GM18517 (cell line): Measurements from ENCODE around the gene HSPB1.
"Not testable (repeated sequence)": the region's sequence is repeated elsewhere in the genome, so short reads cannot be mapped to it uniquely, and the experiment has no call there.

Source experiments
- ATAC-seq: cut with Tn5 transposase; IDR thresholded peaks from one replicate; pipeline ENCODE4 v1.9.1; 2021; ENCODE audit warnings: mild to moderate bottlenecking, moderate library complexity; ENCODE audit not compliant: unreplicated experiment

Gene HSPB1

GRCh38 chr7:76303202-76304147 is 1.0 kb downstream of the HSPB1 start:
- ATAC-seq = peak; percentile 43

GRCh38 chr7:76304888-76305375 is 2.5 kb downstream of the HSPB1 start:
- ATAC-seq = no peak

GRCh38 chr7:76308874-76309273 is 6.4 kb downstream of the HSPB1 start:
- ATAC-seq = not testable (repeated sequence)

DNA sequence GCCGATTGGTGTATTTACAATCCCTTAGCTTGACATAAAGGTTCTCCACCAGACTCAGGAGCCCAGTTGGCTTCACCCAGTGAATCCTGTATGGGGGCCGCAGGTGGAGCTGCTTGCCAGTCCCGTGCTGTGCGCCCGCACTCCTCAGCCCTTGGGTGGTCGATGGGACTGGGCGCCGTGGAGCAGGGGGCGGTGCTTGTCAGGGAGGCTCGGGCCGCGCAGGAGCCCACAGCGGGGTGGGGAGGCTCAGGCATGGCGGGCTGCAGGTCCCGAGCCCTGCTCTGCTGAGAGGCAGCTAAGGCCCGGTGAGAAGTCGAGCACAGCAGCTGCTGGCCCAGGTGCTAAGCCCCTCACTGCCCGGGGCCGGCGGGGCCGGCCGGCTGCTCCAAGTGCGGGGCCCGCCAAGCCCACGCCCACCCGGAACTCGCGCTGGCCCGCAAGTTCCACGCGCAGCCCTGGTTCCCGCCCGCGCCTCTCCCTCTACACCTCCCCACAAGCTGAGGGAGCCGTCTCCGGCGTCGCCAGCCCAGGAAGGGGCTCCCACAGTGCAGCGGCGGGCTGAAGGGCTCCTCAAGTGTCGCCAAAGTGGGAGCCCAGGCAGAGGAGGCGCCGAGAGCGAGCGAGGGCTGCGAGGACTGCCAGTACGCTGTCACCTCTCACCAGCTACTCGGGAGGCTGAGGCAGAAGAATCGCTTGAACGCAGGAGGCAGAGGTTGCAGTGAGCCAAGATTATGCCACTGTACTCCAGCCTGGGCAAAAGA is 7.0 kb downstream of the HSPB1 start:
- ATAC-seq = not testable (repeated sequence)

DNA sequence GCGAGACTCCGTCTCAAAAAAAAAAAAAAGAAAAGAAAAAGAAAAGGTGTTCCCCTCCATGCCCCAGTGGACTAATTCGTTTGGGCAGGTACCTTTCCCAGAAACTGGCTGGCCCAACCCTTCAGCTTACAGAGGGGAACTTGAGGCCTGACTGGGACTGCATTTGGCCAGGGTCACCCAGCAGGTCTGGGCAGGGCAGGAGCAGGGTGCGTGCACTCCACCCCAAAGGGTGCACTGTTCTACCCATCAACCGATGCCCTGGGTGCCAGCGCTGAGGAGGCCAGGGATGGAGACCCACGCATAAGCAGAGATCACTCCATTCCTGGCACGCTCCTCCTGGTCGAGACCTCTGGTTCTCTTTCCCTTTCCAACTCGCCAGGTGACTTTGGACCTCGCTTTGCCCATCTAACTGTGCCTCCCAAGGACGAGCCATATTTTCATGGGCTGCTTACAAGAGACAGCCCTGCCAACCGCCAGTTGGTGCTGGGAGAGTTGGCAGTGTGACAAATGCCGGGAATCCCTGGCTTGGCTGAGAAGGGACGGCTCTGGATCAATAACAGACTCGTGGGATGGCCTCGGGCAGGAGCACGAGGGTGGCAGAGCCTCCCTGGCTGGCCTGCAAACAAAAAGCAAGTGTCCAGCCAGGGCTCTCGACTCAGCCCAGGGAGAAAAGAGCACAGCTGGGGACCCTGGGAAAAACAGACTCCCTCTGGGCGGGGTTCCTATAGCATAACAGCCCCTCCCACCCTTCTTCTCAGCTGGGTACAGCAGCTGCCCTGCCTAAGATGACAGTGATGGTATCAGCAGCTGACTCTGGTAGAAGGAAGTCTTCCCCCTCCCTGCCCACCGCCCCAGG is 7.9 kb downstream of the HSPB1 start:
- ATAC-seq = no peak

- not testable (repeated sequence) for ATAC-seq
These were observed 9.4 kb downstream of the HSPB1 start for GRCh38 chr7:76311838-76312237.

- ATAC-seq = peak; percentile 40
These were observed 11.7 kb downstream of the HSPB1 start for GRCh38 chr7:76314042-76314721.

GRCh38 chr7:76314740-76315139 is 12.3 kb downstream of the HSPB1 start:
- ATAC-seq = not testable (repeated sequence)

- no peak for ATAC-seq
These were observed 12.9 kb downstream of the HSPB1 start for GRCh38 chr7:76315364-76315763.

DNA sequence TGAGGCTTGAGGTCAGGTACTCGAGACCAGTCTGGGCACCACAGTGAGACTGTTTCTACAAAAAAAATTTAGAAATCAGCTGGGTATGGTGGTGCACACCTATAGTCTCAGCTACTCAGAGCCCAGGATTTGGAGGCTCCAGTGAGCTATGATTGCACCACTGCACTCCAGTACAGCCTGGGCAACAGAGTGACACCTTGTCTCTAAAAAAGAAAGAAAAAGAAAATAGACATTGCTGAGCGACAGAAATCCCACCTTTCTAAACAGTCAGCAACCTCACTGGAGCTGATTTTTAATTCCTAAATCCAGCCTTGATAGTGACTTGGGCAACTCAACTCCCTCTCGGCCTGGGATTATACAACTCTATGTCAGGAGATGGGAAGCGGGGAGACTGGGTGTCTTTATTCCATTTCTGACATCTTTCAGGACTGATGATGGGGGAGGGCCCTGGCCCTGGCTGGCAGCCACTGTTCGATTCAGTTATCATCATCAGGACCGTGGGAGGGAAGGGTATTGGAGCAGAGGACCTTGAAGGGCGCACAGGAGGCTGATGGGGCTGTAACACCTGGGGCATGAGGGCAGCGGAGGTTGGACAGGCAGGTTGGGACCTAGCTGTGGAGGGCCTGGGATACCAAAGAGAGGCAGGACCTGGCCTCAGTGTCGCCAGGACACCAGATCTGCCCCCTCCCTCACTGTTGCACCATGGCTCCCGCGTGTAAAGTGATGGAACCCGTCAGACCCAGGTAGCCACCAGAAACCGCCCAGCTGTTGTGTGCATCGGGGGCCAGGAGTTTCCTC is 14.7 kb downstream of the HSPB1 start:
- ATAC-seq = no peak

- ATAC-seq = peak; percentile 84
These were observed 15.5 kb downstream of the HSPB1 start for GRCh38 chr7:76317782-76318487.

- ATAC-seq = peak; percentile 57
These were observed 16.2 kb downstream of the HSPB1 start for GRCh38 chr7:76318488-76319353.

GRCh38 chr7:76325092-76325491 is 22.6 kb downstream of the HSPB1 start:
- no peak for ATAC-seq

- no peak for ATAC-seq
These were observed 23.3 kb downstream of the HSPB1 start for GRCh38 chr7:76325811-76326210.

GRCh38 chr7:76326646-76327233 is 24.3 kb downstream of the HSPB1 start:
- no peak for ATAC-seq

- no peak for ATAC-seq
These were observed 25.1 kb downstream of the HSPB1 start for GRCh38 chr7:76327610-76328009.

- no peak for ATAC-seq
These were observed 25.9 kb downstream of the HSPB1 start for GRCh38 chr7:76328389-76328788.
